ENCODE data around the gene STK38L.

Gene STK38L

DNA sequence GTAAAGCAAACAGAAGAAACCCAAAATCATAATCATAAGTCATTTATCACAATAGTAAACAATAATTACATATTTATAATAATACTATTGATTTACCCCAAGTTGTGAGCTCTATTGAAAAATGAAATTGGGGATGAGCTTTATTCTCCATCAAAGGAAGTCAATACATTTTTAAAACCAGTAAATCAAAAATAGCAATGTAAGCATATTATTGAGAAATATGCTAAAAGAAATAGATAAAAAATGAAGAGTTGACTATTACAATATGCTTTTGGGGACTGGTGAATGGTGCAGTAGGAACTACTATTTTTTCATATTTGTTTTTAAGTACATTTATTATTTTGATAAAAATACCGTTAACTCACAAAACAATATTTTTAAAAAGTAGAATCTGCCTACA, 31.2 kb upstream of the STK38L start:
- CTCF ChIA-PET: no interaction called here
- POLR2A ChIA-PET: no interaction called here
- no peaks in the 10 kb centered on the region for H3K4me1 ChIP-seq (ENCODE audit: control insufficient read depth, insufficient read depth, low read length)

DNA sequence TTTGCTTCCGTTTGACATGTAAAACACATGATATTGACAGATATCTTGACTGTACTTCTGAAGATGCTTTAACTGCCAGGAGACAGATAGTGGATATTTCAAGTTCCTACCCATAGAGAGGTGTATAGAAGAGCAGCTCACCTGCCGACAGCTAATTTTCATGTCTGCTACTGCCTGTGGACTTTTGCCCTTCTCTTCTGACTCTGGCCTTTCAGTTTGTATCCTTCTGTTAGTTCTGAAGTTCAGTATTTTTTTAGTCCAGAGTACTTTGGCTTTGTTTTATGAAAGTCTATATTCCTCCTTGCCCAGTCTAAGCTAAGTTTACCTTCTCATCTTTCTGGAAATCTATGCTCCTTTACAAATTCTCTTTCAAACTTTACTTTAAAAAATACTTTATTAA, 30.8 kb upstream of the STK38L start:
- H3K4me3 ChIP-seq (ENCODE audit: low read depth, low read length): no peak overlapping the region
- no peaks in the 10 kb centered on the region for H3K4me1 ChIP-seq (ENCODE audit: control insufficient read depth, insufficient read depth, low read length)
- no peaks in the 10 kb centered on the region for H3K36me3 ChIP-seq (ENCODE audit: control insufficient read depth in 2 of 2, insufficient read depth in 1 of 2, low read length in 2 of 2)
- no peak for TF ChIP-seq ZNF274 (IDR thresholded peaks at IDR 0.05; ENCODE audit: low read length)
- no peak for TF ChIP-seq ZNF274 (tag by site-specific recombination; IDR thresholded peaks at IDR 0.05; ENCODE audit: borderline replicate concordance)
- H3K9me3 ChIP-seq (ENCODE audit: control insufficient read depth, insufficient read depth, low read depth, low read length): no peaks in the 10 kb centered on the region
- ChIA-PET POLR2A (no interaction called here), CTCF (interaction anchor here (1.0 kb wide), 1 partner anchor 14 kb away, joined by 3 read pairs; no protein-coding TSS in a partner anchor)
- no peak overlapping the region for H3K27ac ChIP-seq (ENCODE audit: extremely low read depth, low read depth, low read length)

More for the DNA sequence above, 31.2 kb upstream of the STK38L start:
- Histone ChIP-seq H3K27ac (ENCODE audit: extremely low read depth, low read depth, low read length) (no peak overlapping the region), H3K36me3 (ENCODE audit: control insufficient read depth in 2 of 2, insufficient read depth in 1 of 2, low read length in 2 of 2) (no peaks in the 10 kb centered on the region), H3K9me3 (ENCODE audit: control insufficient read depth, insufficient read depth, low read depth, low read length) (no peaks in the 10 kb centered on the region), H3K4me3 (ENCODE audit: low read depth, low read length) (no peak overlapping the region)
- TF ChIP-seq OVOL3 (tag by site-specific recombination; IDR thresholded peaks at IDR 0.05): no peak
- no peak for TF ChIP-seq BCL11A (tag by site-specific recombination; IDR thresholded peaks at IDR 0.05; ENCODE audit: low read depth)
- no peak for TF ChIP-seq ZBTB8A (tag by site-specific recombination; IDR thresholded peaks at IDR 0.05)
- no peak for TF ChIP-seq ZNF701 (tag by site-specific recombination; IDR thresholded peaks at IDR 0.05)
- TF ChIP-seq ZNF433 (tag by site-specific recombination; IDR thresholded peaks at IDR 0.05; ENCODE audit: low read depth): no peak
- TF ChIP-seq ZNF404 (tag by site-specific recombination; IDR thresholded peaks at IDR 0.05): no peak
- TF ChIP-seq, protein P1, sequence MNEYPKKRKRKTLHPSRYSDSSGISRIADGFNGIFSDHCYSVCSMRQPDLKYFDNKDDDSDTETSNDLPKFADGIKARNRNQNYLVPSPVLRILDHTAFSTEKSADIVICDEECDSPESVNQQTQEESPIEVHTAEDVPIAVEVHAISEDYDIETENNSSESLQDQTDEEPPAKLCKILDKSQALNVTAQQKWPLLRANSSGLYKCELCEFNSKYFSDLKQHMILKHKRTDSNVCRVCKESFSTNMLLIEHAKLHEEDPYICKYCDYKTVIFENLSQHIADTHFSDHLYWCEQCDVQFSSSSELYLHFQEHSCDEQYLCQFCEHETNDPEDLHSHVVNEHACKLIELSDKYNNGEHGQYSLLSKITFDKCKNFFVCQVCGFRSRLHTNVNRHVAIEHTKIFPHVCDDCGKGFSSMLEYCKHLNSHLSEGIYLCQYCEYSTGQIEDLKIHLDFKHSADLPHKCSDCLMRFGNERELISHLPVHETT (tag by site-specific recombination; IDR thresholded peaks at IDR 0.05): no peak
- TF ChIP-seq ZNF140 (tag by site-specific recombination; IDR thresholded peaks at IDR 0.05): no peak
- no peak for TF ChIP-seq ZNF677 (tag by site-specific recombination; IDR thresholded peaks at IDR 0.05)
- TF ChIP-seq GLI2 (tag by site-specific recombination; IDR thresholded peaks at IDR 0.05; ENCODE audit: borderline replicate concordance, low read depth): no peak
- no peak for TF ChIP-seq ZNF558 (tag by site-specific recombination; IDR thresholded peaks at IDR 0.05)
- TF ChIP-seq ZNF549 (tag by site-specific recombination; IDR thresholded peaks at IDR 0.05): no peak
- TF ChIP-seq ZNF26 (tag by site-specific recombination; IDR thresholded peaks at IDR 0.05): no peak
- TF ChIP-seq ZNF747 (tag by site-specific recombination; IDR thresholded peaks at IDR 0.05): no peak
- no peak for TF ChIP-seq ZNF707 (tag by site-specific recombination; IDR thresholded peaks at IDR 0.05)
- TF ChIP-seq BCL11B (tag by site-specific recombination; IDR thresholded peaks at IDR 0.05; ENCODE audit: low read depth): no peak
- TF ChIP-seq EGR2 (tag by site-specific recombination; IDR thresholded peaks at IDR 0.05; ENCODE audit: low read depth): no peak
- TF ChIP-seq ZNF155 (tag by site-specific recombination; IDR thresholded peaks at IDR 0.05): no peak
- no peak for TF ChIP-seq ZFP37 (tag by site-specific recombination; IDR thresholded peaks at IDR 0.05)
